Activated CD4-positive, alpha-beta T cell treated with anti-CD3 and anti-CD28 coated beads for 1 hour (primary cell): ENCODE results near the gene LRRTM4.

Source experiments
- DNase-seq: peaks from one replicate; pipeline ENCODE4 v3.0.0-alpha.2; 2020

Gene LRRTM4

GRCh38 chr2:77469106-77469505, 53.1 kb downstream of the LRRTM4 start:
- DNase-seq = no peak

GRCh38 chr2:77459840-77460239, 62.3 kb downstream of the LRRTM4 start:
- no peak for DNase-seq

- no peak for DNase-seq
These were observed 64.0 kb downstream of the LRRTM4 start for GRCh38 chr2:77458216-77458615.

- DNase-seq = no peak
These were observed 64.5 kb downstream of the LRRTM4 start for GRCh38 chr2:77457665-77458064.

- no peak for DNase-seq
These were observed 79.1 kb downstream of the LRRTM4 start for GRCh38 chr2:77443076-77443475.

- no peak for DNase-seq
These were observed 87.3 kb downstream of the LRRTM4 start for GRCh38 chr2:77434880-77435279.

GRCh38 chr2:77428946-77429345, 93.2 kb downstream of the LRRTM4 start:
- DNase-seq = no peak

GRCh38 chr2:77421971-77422370, 100.2 kb downstream of the LRRTM4 start:
- no peak for DNase-seq

GRCh38 chr2:77418537-77418936, 103.6 kb downstream of the LRRTM4 start:
- DNase-seq = no peak

- DNase-seq = no peak
These were observed 118.0 kb downstream of the LRRTM4 start for GRCh38 chr2:77404189-77404588.

- no peak for DNase-seq
These were observed 123.1 kb downstream of the LRRTM4 start for GRCh38 chr2:77398970-77399600.

GRCh38 chr2:77397763-77398162, 124.4 kb downstream of the LRRTM4 start:
- DNase-seq = no peak

- DNase-seq = no peak
These were observed 127.2 kb downstream of the LRRTM4 start for GRCh38 chr2:77395011-77395410.

- DNase-seq = no peak
These were observed 131.1 kb downstream of the LRRTM4 start for GRCh38 chr2:77391119-77391518.

- DNase-seq = no peak
These were observed 134.9 kb downstream of the LRRTM4 start for GRCh38 chr2:77387324-77387723.

- no peak for DNase-seq
These were observed 149.5 kb downstream of the LRRTM4 start for GRCh38 chr2:77372636-77373035.

- DNase-seq = no peak
These were observed 151.7 kb downstream of the LRRTM4 start for GRCh38 chr2:77370511-77370910.

- no peak for DNase-seq
These were observed 158.9 kb downstream of the LRRTM4 start for GRCh38 chr2:77363277-77363676.

- DNase-seq = no peak
These were observed 173.4 kb downstream of the LRRTM4 start for GRCh38 chr2:77348821-77349220.

- no peak for DNase-seq
These were observed 186.2 kb downstream of the LRRTM4 start for GRCh38 chr2:77336013-77336412.

GRCh38 chr2:77328134-77328931, 193.8 kb downstream of the LRRTM4 start:
- no peak for DNase-seq

- DNase-seq = no peak
These were observed 196.8 kb downstream of the LRRTM4 start for GRCh38 chr2:77325395-77325794.

GRCh38 chr2:77322431-77322830, 199.7 kb downstream of the LRRTM4 start:
- no peak for DNase-seq

GRCh38 chr2:77314721-77315120, 207.5 kb downstream of the LRRTM4 start:
- no peak for DNase-seq

GRCh38 chr2:77310416-77310815, 211.8 kb downstream of the LRRTM4 start:
- DNase-seq = no peak
